SU-DHL-6 (cell line): ENCODE data around the gene MARF1.

Source experiments
- CTCF ChIP-seq: fragments of 200-600 bp; sonication (generic); IDR thresholded peaks from one replicate; pipeline ENCODE4 v1.5.1; 2017; ENCODE audit warnings: antibody characterized with exemption, mild to moderate bottlenecking, low read length, moderate library complexity; ENCODE audit not compliant: insufficient read depth, poor library complexity, severe bottlenecking
- EZH2phosphoT487 ChIP-seq: fragments of 200-600 bp; sonication (generic), shearing (Covaris generic); conservative IDR thresholded peaks from 2 replicates; pipeline ENCODE4 v1.6.1; 2018; ENCODE audit warnings: mild to moderate bottlenecking, antibody characterized with exemption, low read length, moderate library complexity, mixed read lengths

- TF ChIP-seq CTCF, result no peak
- TF ChIP-seq EZH2phosphoT487, result no peak
Observed at GRCh38 chr16:15691046-15691445, 48.1 kb upstream of the MARF1 start.
